HEK293 (cell line): ENCODE measurements around the gene DMPK.
A peak's percentile ranks its signal among the peaks of the same experiment; 100 is the strongest.

ENCODE experiments used
- ELK4 ChIP-seq: IDR thresholded peaks from 2 replicates; pipeline ENCODE4 v1.6.1; 2011; ENCODE audit warnings: mild to moderate bottlenecking, low read depth, low read length, borderline replicate concordance
- KLF1 ChIP-seq: fragments of 450-650 bp; formaldehyde crosslinking; IDR thresholded peaks from 2 replicates; pipeline ENCODE4 v1.5.1; 2016; ENCODE audit warnings: missing biosample characterization, missing genetic modification characterization
- KLF16 ChIP-seq: fragments of 450-650 bp; formaldehyde crosslinking; IDR thresholded peaks from 2 replicates; pipeline ENCODE4 v1.5.1; 2017; ENCODE audit warnings: missing biosample characterization, missing genetic modification characterization
- OSR2 ChIP-seq: fragments of 450-650 bp; formaldehyde crosslinking; IDR thresholded peaks from 2 replicates; pipeline ENCODE4 v1.5.1; 2016; ENCODE audit warnings: missing biosample characterization, missing genetic modification characterization
- SCRT1 ChIP-seq: fragments of 450-650 bp; formaldehyde crosslinking; IDR thresholded peaks from 2 replicates; pipeline ENCODE4 v1.5.1; 2016; ENCODE audit warnings: missing biosample characterization, missing genetic modification characterization, borderline replicate concordance
- SP7 ChIP-seq: fragments of 450-650 bp; formaldehyde crosslinking; IDR thresholded peaks from 2 replicates; pipeline ENCODE4 v1.5.1; 2016; ENCODE audit warnings: missing biosample characterization, missing genetic modification characterization
- TRIM28 ChIP-seq: IDR thresholded peaks from 2 replicates; pipeline ENCODE4 v1.6.1; 2011; ENCODE audit warnings: low read length, control low read depth, borderline replicate concordance
- YY1 ChIP-seq: fragments of 450-650 bp; formaldehyde crosslinking; IDR thresholded peaks from 2 replicates; pipeline ENCODE4 v1.5.1; 2018; ENCODE audit warnings: missing biosample characterization, missing genetic modification characterization
- ZBTB10 ChIP-seq: fragments of 450-650 bp; formaldehyde crosslinking; IDR thresholded peaks from 2 replicates; pipeline ENCODE4 v1.5.1; 2016; ENCODE audit warnings: missing biosample characterization, missing genetic modification characterization
- ZBTB44 ChIP-seq: fragments of 450-650 bp; IDR thresholded peaks from 2 replicates; pipeline ENCODE4 v1.5.1; 2018; ENCODE audit warnings: missing biosample characterization, mild to moderate bottlenecking, missing genetic modification characterization
- ZBTB7A ChIP-seq: fragments of 450-650 bp; formaldehyde crosslinking; IDR thresholded peaks from 2 replicates; pipeline ENCODE4 v1.5.1; 2016; ENCODE audit warnings: low read depth, missing biosample characterization, missing genetic modification characterization
- ZNF10 ChIP-seq: fragments of 450-650 bp; formaldehyde crosslinking; IDR thresholded peaks from 2 replicates; pipeline ENCODE4 v1.5.1; 2017; ENCODE audit warnings: missing biosample characterization, missing genetic modification characterization
- ZNF146 ChIP-seq: fragments of 450-650 bp; formaldehyde crosslinking; IDR thresholded peaks from 2 replicates; pipeline ENCODE4 v1.5.1; 2016; ENCODE audit warnings: missing biosample characterization, missing genetic modification characterization
- ZNF169 ChIP-seq: fragments of 450-650 bp; formaldehyde crosslinking; IDR thresholded peaks from 2 replicates; pipeline ENCODE4 v1.5.1; 2016; ENCODE audit warnings: missing biosample characterization, missing genetic modification characterization
- ZNF292 ChIP-seq: fragments of 450-650 bp; formaldehyde crosslinking; IDR thresholded peaks from 2 replicates; pipeline ENCODE4 v1.5.1; 2016; ENCODE audit warnings: low read depth, missing biosample characterization, missing genetic modification characterization, borderline replicate concordance
- ZNF350 ChIP-seq: fragments of 450-650 bp; formaldehyde crosslinking; IDR thresholded peaks from 2 replicates; pipeline ENCODE4 v1.5.0; 2017; ENCODE audit warnings: missing biosample characterization, mild to moderate bottlenecking, missing genetic modification characterization
- ZNF354C ChIP-seq: fragments of 450-650 bp; formaldehyde crosslinking; IDR thresholded peaks from 2 replicates; pipeline ENCODE4 v1.5.1; 2016; ENCODE audit warnings: missing biosample characterization, missing genetic modification characterization, low read depth, borderline replicate concordance
- ZNF391 ChIP-seq: fragments of 450-650 bp; formaldehyde crosslinking; IDR thresholded peaks from 2 replicates; pipeline ENCODE4 v1.5.1; 2016; ENCODE audit warnings: low read depth, missing biosample characterization, missing genetic modification characterization, borderline replicate concordance
- ZNF433 ChIP-seq: fragments of 450-650 bp; formaldehyde crosslinking; IDR thresholded peaks from 2 replicates; pipeline ENCODE4 v1.5.1; 2016; ENCODE audit warnings: missing biosample characterization, missing genetic modification characterization, low read depth
- ZNF514 ChIP-seq: fragments of 450-650 bp; formaldehyde crosslinking; IDR thresholded peaks from 2 replicates; pipeline ENCODE4 v1.5.1; 2016; ENCODE audit warnings: missing biosample characterization, missing genetic modification characterization
- ZNF596 ChIP-seq: fragments of 450-650 bp; IDR thresholded peaks from 2 replicates; pipeline ENCODE4 v1.5.0; 2018; ENCODE audit warnings: missing biosample characterization, mild to moderate bottlenecking, missing genetic modification characterization, moderate library complexity
- ZNF629 ChIP-seq: fragments of 450-650 bp; formaldehyde crosslinking; IDR thresholded peaks from 2 replicates; pipeline ENCODE4 v1.5.1; 2017; ENCODE audit warnings: missing biosample characterization, missing genetic modification characterization
- ZNF660 ChIP-seq: fragments of 450-650 bp; IDR thresholded peaks from 2 replicates; pipeline ENCODE4 v1.5.1; 2018; ENCODE audit warnings: missing biosample characterization, mild to moderate bottlenecking, missing genetic modification characterization
- ZNF707 ChIP-seq: fragments of 450-650 bp; formaldehyde crosslinking; IDR thresholded peaks from 2 replicates; pipeline ENCODE4 v1.5.1; 2016; ENCODE audit warnings: missing biosample characterization, missing genetic modification characterization
- ZNF830 ChIP-seq: fragments of 450-650 bp; IDR thresholded peaks from 2 replicates; pipeline ENCODE4 v1.5.0; 2018; ENCODE audit warnings: missing biosample characterization, missing genetic modification characterization, low read depth, mild to moderate bottlenecking, moderate library complexity
- ZSCAN23 ChIP-seq: fragments of 450-650 bp; formaldehyde crosslinking; IDR thresholded peaks from 2 replicates; pipeline ENCODE4 v1.5.1; 2016; ENCODE audit warnings: missing biosample characterization, missing genetic modification characterization
- ZXDB ChIP-seq: fragments of 450-650 bp; formaldehyde crosslinking; IDR thresholded peaks from 2 replicates; pipeline ENCODE4 v1.5.1; 2016; ENCODE audit warnings: missing biosample characterization, missing genetic modification characterization
- TF ChIP-seq, protein P1 (sequence below): fragments of 450-650 bp; formaldehyde crosslinking; IDR thresholded peaks from 2 replicates; pipeline ENCODE4 v1.5.1; 2016; ENCODE audit warnings: missing biosample characterization, missing genetic modification characterization
- TF ChIP-seq, protein P2 (sequence below): fragments of 450-650 bp; formaldehyde crosslinking; IDR thresholded peaks from 2 replicates; pipeline ENCODE4 v1.5.1; 2016; ENCODE audit warnings: missing biosample characterization, missing genetic modification characterization
- TF ChIP-seq, protein P3 (sequence below): fragments of 450-650 bp; formaldehyde crosslinking; IDR thresholded peaks from 2 replicates; pipeline ENCODE4 v1.5.1; 2016; ENCODE audit warnings: missing biosample characterization, missing genetic modification characterization, borderline replicate concordance

Gene DMPK

DNA sequence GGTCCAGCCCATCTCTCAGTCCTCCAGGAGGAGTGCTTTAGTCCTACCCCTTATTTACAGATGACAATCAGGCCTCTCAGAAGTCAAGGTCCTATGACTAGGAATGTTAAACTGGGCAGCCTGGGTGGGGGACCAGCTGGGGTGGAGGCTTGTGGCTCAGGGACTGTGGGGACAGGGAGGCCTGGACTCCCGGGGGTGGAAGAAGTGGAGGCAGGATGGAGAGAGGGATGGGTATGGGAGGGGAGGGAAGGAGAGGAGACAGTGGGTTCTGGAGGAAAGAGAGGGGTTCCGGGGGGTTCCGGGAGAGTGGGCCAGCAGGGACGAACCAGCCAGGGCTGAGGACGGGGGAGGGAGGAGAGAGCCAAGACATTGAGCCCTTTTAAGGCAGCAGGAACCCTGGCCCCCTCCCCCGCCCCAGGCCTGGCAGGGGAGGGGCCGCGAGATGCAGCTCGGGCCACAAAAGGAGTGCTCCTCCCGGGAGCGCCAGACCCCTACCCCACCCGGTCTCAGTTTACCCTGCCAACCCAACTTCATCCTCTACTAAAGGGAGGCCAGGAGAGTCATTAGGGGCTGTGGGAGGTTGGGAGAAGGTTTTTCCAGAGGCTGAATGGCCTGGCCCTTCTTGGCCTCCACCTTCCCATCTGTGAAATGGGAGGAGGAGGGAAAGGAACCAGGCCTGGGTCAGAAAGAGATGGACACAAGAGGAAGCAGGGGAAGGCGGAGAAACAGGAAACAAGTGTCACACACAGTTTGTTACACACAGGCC, 1.7 kb downstream of the DMPK start (continued):
- no peak for TF ChIP-seq ZBTB44 (tag by site-specific recombination)
- TF ChIP-seq ZNF629 (tag by site-specific recombination): no peak
- no peak for TF ChIP-seq ZNF354C (tag by site-specific recombination)
- no peak for TF ChIP-seq ZNF146 (tag by site-specific recombination)
- TF ChIP-seq, protein P1, sequence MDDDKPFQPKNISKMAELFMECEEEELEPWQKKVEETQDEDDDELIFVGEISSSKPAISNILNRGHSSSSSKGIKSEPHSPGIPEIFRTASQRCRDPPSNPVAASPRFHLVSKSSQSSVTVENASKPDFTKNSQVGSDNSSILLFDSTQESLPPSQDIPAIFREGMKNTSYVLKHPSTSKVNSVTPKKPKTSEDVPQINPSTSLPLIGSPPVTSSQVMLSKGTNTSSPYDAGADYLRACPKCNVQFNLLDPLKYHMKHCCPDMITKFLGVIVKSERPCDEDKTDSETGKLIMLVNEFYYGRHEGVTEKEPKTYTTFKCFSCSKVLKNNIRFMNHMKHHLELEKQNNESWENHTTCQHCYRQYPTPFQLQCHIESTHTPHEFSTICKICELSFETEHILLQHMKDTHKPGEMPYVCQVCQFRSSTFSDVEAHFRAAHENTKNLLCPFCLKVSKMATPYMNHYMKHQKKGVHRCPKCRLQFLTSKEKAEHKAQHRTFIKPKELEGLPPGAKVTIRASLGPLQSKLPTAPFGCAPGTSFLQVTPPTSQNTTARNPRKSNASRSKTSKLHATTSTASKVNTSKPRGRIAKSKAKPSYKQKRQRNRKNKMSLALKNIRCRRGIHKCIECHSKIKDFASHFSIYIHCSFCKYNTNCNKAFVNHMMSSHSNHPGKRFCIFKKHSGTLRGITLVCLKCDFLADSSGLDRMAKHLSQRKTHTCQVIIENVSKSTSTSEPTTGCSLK (tag by site-specific recombination): no peak
- no peak for TF ChIP-seq ZNF433 (tag by site-specific recombination)
- TF ChIP-seq, protein P2, sequence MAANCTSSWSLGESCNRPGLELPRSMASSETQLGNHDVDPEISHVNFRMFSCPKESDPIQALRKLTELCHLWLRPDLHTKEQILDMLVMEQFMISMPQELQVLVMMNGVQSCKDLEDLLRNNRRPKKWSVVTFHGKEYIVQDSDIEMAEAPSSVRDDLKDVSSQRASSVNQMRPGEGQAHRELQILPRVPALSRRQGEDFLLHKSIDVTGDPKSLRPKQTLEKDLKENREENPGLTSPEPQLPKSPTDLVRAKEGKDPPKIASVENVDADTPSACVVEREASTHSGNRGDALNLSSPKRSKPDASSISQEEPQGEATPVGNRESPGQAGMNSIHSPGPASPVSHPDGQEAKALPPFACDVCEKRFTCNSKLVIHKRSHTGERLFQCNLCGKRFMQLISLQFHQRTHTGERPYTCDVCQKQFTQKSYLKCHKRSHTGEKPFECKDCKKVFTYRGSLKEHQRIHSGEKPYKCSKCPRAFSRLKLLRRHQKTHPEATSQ (tag by site-specific recombination): no peak
- TF ChIP-seq ZNF707: no peak
- TF ChIP-seq ZNF596: no peak
- TF ChIP-seq KLF1 (tag by site-specific recombination): peak; percentile 44; the same call in 1 of the 2 replicates
- TF ChIP-seq TRIM28: no peak
- TF ChIP-seq ELK4: no peak
- no peak for TF ChIP-seq ZSCAN23 (tag by site-specific recombination)
- TF ChIP-seq ZBTB7A (tag by site-specific recombination): no peak
- peak; percentile 83 for TF ChIP-seq ZBTB10 (tag by site-specific recombination)
- no peak for TF ChIP-seq SP7 (tag by site-specific recombination)
- TF ChIP-seq SCRT1: no peak
- TF ChIP-seq ZNF292 (tag by site-specific recombination): no peak
- TF ChIP-seq ZNF350 (tag by site-specific recombination): no peak
- TF ChIP-seq YY1: no peak
- no peak for TF ChIP-seq OSR2 (tag by site-specific recombination)
- TF ChIP-seq ZNF391 (tag by site-specific recombination): no peak
- no peak for TF ChIP-seq ZNF10 (tag by site-specific recombination)
- no peak for TF ChIP-seq ZNF169 (tag by site-specific recombination)
- TF ChIP-seq, protein P3, sequence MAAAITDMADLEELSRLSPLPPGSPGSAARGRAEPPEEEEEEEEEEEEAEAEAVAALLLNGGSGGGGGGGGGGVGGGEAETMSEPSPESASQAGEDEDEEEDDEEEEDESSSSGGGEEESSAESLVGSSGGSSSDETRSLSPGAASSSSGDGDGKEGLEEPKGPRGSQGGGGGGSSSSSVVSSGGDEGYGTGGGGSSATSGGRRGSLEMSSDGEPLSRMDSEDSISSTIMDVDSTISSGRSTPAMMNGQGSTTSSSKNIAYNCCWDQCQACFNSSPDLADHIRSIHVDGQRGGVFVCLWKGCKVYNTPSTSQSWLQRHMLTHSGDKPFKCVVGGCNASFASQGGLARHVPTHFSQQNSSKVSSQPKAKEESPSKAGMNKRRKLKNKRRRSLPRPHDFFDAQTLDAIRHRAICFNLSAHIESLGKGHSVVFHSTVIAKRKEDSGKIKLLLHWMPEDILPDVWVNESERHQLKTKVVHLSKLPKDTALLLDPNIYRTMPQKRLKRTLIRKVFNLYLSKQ (tag by site-specific recombination): no peak
- TF ChIP-seq ZXDB (tag by site-specific recombination): 0 out of 2 replicates have a peak, but pooled peaks have one; percentile 23
- no peak for TF ChIP-seq ZNF514 (tag by site-specific recombination)
- TF ChIP-seq KLF16 (tag by site-specific recombination): no peak
- TF ChIP-seq ZNF660 (tag by site-specific recombination): no peak
- TF ChIP-seq ZNF830 (tag by site-specific recombination): no peak
